GM12872 (cell line): ENCODE measurements around the gene SF3B3.

Experiments
- CTCF ChIP-seq: IDR thresholded peaks from 3 replicates; pipeline ENCODE4 v1.5.1; 2011; ENCODE audit warnings: low read depth, mild to moderate bottlenecking, low read length, moderate library complexity; ENCODE audit not compliant: insufficient read depth

Gene SF3B3

DNA sequence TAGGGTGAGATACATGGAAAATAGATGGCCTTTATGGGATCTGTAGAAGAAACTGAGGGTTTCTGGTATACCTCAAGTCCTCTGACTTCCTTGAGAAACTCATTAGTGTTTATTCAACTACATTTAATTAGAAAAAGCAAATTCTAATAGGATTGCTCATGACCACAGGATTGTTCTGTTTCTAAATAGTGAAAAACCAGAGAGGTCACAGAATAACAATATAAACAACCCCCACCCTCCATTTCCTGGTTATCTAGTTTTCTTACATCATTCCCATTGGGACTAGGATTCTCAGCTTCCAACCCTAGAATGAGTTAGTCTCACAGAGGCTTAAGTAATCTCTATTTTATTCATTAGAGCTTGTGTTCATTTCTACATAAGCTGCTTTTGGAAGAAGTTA lies 30.0 kb downstream of the SF3B3 start:
- TF ChIP-seq CTCF: no peak

DNA sequence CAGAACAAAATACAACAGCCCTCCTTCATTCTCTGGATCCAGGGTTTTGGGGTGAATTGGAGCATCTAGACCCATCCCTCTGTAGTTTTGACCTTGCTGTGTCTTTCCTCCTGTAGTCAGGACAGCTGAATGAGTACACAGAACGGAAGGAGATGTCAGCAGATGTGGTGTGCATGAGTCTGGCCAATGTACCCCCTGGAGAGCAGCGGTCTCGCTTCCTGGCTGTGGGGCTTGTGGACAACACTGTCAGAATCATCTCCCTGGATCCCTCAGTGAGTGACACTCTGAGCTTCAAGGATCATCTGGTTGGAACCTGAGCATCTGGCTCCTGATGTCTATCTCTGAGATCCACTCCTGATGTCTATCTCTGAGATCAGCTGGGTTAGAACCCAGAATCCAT lies 32.4 kb downstream of the SF3B3 start:
- no peak for TF ChIP-seq CTCF

DNA sequence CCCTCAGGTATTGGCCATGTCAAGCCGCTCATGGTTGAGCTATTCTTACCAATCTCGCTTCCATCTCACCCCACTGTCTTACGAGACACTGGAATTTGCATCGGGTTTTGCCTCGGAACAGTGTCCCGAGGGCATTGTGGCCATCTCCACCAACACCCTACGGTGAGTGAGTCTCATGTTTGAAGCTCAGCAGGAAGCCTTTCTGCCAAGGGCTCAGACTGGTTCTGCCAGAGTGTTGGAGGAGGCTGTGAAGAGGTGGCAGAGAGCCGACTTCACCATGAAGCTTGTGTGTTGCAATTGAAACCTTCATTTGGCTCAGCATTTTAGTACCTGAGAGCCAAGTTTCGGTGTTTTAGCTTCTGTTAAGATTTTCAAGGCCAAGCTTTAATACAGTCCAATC lies 38.0 kb downstream of the SF3B3 start:
- no peak for TF ChIP-seq CTCF

- TF ChIP-seq CTCF: no peak
These were observed 40.0 kb downstream of the SF3B3 start for GRCh38 chr16:70563636-70564035.

- no peak for TF ChIP-seq CTCF
These were observed 41.4 kb downstream of the SF3B3 start for GRCh38 chr16:70565053-70565452.

GRCh38 chr16:70568601-70569237 lies 45.1 kb downstream of the SF3B3 start:
- no peak for TF ChIP-seq CTCF

- no peak for TF ChIP-seq CTCF
These were observed 46.1 kb downstream of the SF3B3 start for GRCh38 chr16:70569752-70570151.
